HG02798 (cell line): ENCODE results near the gene GSTO2.
"Not testable (repeated sequence)": the region's sequence is repeated elsewhere in the genome, so short reads cannot be mapped to it uniquely, and the experiment has no call there.

Experiments
- ATAC-seq: cut with Tn5 transposase; IDR thresholded peaks from one replicate; pipeline ENCODE4 v1.9.1; 2021; ENCODE audit warnings: mild to moderate bottlenecking; ENCODE audit not compliant: unreplicated experiment, poor library complexity

GSTO2 gene

GRCh38 chr10:104268713-104269645, at the start of gene GSTO2:
Gene GSTO2, plus strand, starts transcription at chr10:104269184. Its CDS starts 5,732 bp downstream, at chr10:104274916.
- peak; percentile 99 for ATAC-seq

DNA sequence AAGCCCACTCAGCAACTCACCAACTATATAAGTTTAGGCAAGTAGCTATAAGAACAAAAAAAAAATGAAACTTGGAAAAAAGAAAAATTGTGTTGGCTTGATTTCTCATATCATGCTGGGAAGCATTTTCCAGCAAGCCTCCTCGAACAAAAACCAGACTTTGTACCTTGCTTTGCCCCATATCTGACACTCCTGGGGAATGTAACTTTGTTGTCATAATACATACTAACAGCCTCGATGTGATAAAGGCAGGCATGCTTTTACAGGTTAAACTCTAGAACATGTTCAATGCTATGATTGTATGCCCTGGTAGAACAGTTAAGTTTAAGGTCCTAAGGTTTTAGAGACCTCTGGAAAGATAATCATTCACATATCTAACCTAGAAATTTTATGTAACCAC, 48.5 kb upstream of the GSTO2 start:
- no peak for ATAC-seq

- no peak for ATAC-seq
These were observed 45.7 kb upstream of the GSTO2 start for GRCh38 chr10:104223304-104223703.

GRCh38 chr10:104230490-104230889, 38.5 kb upstream of the GSTO2 start:
- no peak for ATAC-seq

- peak; percentile 100 for ATAC-seq
These were observed 37.0 kb upstream of the GSTO2 start, which contains the start of gene CFAP43 for GRCh38 chr10:104231784-104232612. Gene CFAP43, minus strand, starts transcription at chr10:104232364. Its CDS starts 118 bp downstream, at chr10:104232246.

- ATAC-seq, result peak; percentile 17
These were observed 36.3 kb upstream of the GSTO2 start for GRCh38 chr10:104232613-104233102.

- ATAC-seq, result no peak
These were observed 35.2 kb upstream of the GSTO2 start for GRCh38 chr10:104233817-104234216.

DNA sequence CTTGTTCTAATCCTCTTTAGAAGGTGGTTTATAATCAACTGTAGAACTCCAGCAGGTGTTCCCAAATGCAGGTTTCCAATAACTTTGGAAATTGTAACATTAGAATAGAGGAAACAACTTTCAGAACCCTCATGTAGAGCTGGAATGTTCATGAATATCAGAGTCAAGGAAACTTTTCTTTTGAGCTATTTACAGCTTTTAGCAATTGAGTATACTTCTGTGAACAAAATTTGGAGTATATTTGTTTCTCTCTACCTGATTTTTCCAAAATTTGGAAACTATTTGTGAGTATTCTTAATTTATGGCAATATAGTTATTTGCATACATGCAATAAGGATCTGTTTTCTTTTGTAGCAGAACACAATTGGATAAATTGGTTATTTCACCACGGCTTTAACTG, 34.0 kb upstream of the GSTO2 start:
- ATAC-seq, result no peak

DNA sequence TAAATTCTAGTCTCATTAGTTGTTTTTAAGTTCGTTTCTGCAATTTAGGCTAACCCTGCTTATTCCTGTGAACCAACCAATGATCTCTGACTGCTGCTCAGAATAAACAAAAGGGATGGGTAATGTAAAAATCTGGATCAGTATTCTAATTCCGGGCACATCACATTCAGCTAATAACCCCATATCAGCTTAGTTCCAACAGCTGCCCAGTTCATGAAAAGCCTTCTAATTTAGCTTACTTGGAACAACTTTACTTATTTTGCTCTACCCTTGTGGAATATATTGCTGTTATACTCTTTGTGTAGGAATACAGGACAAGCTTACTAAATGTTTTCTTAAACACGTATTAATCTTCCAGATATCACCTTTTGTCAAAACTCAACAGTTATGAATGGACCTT, 33.2 kb upstream of the GSTO2 start:
- no peak for ATAC-seq

GRCh38 chr10:104240078-104240477, 28.9 kb upstream of the GSTO2 start:
- ATAC-seq, result no peak

DNA sequence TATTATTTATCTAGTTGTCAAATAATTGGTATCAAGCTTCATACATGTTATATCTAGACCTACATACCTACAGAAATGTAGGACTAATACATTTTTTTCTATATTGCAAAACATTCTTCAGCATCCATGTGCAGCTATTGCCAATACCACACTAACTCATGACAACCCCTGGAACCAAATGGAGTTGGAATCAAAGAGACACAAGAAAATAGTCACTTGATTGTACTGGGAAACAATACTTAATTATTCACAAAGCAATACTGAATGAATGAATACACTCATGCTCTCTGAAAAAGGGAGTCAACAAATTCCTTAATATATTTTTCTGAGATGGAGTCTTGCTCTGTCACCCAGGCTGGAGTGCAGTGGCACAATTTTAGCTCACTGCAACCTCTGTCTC, 26.4 kb upstream of the GSTO2 start:
- no peak for ATAC-seq

- ATAC-seq, result not testable (repeated sequence)
These were observed 26.0 kb upstream of the GSTO2 start for GRCh38 chr10:104243009-104243408.

DNA sequence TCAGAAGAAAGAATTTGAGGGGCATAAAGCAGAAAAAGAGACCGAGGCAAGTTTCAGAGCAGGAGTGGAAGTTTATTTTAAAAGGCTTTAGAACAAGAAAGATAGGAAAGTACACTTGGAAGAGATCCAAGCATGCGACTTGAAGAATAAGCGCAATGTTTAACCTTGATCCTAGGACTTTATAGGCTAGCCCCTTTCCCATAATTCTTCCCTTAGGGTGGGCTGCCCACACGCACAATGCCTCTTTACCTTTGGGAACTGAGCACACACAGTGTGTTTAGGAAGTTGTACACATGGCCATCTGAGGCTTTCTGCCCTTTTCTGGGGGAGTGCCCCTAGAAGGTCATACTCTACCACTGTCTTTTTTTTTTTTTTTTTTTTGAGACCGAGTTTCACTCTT, 25.5 kb upstream of the GSTO2 start:
- no peak for ATAC-seq

DNA sequence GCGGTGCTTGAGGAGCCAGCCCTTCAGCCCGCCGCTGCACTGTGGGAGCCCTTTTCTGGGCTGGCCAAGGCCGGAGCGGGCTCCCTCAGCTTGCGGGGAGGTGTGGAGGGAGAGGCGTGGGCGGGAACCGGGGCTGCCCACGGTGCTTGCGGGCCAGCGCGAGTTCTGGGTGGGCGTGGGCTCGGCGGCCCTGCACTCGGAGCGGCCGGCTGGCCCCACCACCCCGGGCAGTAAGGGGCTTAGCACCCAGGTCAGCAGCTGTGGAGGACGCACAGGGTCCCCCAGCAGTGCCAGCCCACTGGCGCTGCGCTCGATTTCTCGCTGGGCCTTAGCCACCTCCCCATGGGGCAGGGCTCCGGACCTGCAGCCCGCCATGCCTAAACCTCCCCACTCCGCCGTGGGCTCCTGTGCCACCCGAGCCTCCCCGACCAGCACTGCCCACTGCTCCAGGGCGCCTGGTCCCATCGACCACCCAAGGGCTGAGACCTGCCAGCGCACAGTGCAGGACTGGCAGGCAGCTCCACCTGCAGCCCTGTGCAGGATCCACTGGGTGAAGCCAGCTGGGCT, 23.8 kb upstream of the GSTO2 start:
- ATAC-seq, result no peak

DNA sequence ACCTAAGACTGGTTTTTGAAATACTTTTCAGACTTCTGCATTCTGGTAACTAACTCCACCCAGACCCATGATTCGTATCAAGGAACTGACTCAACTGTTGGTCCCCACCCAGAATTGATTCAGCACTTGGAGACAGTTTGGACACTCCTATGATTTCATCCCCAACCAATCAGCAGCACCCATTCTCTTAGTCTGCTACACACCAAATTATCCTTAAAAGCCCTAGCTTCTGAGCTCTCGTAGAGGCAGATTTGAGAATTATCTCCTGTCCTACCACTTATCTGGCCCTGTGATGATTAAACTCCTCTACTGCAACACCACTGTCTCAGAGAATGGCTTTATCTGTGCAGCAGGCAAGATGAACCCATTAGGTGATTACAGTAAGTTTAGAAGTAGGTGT, 22.0 kb upstream of the GSTO2 start:
- ATAC-seq, result no peak

DNA sequence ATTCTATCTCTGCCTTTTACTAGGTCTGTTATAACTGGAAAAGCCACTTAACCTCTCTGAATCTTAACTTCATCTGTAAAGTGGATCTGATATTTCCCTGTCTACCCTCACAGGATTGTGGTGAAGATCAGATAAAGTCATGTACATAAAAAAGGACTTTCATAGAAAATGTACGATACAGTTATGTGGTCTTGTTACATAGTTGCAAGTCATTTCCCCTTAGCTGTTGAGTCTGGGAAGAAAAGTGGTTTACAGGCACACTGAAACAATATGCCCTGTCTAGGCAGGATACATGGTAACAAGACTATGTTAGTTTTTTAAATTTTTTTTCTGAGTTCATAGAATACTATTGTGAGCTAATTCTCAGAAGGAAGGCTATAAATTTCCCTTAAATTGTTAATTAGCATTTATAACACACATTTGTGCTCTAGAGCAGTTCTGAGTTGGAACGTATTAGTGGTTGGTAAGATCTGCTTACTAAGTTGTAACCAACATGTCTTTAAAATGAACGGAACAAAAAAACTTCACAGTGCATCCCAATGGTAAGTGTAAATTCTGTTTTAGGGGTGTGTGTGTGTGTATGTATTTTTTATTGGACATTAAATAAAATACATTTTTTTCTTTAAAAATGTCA, 21.4 kb upstream of the GSTO2 start:
- no peak for ATAC-seq

DNA sequence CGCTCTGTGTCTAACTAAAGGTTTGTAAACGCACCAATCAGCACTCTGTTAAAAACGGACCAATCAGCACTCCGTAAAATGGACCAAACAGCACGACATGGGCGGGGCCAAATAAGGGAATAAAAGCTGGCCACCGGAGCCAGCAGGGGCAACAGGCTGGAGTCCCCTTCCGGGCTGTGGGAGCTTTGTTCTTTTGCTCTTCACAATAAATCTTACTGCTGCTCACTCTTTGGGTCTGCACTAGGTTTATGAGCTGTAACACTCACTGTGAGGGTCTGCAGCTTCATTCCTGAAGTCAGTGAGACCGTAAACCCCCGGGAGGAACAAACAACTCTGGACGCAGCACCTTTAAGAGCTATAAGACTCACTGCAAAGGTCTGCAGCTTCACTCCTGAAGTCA, 20.1 kb upstream of the GSTO2 start:
- ATAC-seq, result not testable (repeated sequence)

DNA sequence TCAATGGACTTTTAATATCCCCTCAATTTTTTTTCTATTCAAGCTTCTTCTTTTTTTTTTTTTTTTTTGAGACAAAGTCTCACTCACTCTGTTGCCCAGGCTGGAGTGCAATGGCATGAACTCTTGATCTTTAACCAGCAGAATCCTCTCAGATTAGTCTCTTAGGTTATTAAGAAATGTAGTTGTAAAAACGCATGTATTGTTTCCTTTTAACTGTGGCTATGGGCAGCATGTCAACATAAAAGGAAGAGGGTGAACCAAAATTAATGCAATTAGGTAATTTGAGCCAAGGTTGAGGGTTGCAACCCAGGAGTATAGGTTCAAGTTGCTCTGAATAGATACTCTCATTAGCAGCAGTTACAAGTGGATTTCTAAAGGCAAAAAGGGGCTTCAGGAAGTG, 18.6 kb upstream of the GSTO2 start:
- ATAC-seq, result no peak

DNA sequence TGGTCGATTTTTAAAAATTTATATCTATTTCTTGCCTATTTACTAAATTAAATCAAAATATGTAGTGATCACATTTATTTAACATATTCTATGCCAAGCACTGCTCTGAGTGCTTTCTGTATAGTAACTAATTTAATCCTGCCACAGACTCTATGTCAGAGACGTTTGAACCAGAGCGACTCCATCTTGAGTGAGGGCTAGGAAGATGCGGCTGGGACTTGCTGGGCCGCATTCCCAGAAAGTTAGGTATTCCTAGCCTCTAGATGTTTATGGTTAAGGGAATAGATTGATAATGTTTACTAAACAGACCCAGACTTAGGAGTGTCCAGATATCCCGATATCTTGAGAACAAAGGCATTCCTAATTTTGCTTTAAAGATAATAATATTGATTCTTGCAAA, 17.5 kb upstream of the GSTO2 start:
- no peak for ATAC-seq

DNA sequence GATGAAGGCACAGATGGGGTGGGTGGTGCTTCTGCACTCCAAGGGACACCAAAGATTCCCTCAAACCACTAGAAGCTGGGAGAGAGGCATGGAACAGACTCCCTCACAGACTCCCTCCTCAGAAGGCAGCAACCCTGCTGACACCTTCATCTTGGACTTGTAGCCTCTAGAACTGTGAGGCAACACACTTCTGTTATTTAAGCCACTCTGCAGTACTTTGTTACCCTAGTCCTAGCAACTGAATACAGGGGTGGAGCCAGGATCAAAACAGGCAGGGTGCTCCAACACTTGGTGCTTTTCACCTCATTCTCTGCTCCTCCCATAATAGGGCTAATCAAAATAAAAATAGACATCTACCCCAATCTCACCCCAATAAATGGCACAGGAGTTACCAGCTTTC, 16.6 kb upstream of the GSTO2 start:
- no peak for ATAC-seq
